NB4 (cell line): Measurements from ENCODE around the gene FASTK.

Source experiments
- CTCF ChIP-seq: IDR thresholded peaks from one replicate; pipeline ENCODE4 v1.5.1; 2012; ENCODE audit warnings: low read depth, low read length
- MAX ChIP-seq: IDR thresholded peaks from 2 replicates; pipeline ENCODE4 v1.6.1; 2011; ENCODE audit warnings: low read depth, low read length
- POLR2A ChIP-seq: IDR thresholded peaks from 2 replicates; pipeline ENCODE4 v1.6.1; 2011; ENCODE audit warnings: mild to moderate bottlenecking; ENCODE audit not compliant: insufficient read length; ENCODE audit errors: extremely low read depth

- TF ChIP-seq MAX (no peak), CTCF (no peak), POLR2A (no peak)
Observed at GRCh38 chr7:151083824-151084160, 3.2 kb upstream of the FASTK start.
